HG03520 (cell line): Measurements from ENCODE around the gene LCN12.
"Not testable (repeated sequence)": the region's sequence is repeated elsewhere in the genome, so short reads cannot be mapped to it uniquely, and the experiment has no call there.

ENCODE experiments used
- ATAC-seq: cut with Tn5 transposase; IDR thresholded peaks from one replicate; pipeline ENCODE4 v1.9.1; 2021; ENCODE audit warnings: mild to moderate bottlenecking, moderate library complexity; ENCODE audit not compliant: unreplicated experiment

LCN12 gene

DNA sequence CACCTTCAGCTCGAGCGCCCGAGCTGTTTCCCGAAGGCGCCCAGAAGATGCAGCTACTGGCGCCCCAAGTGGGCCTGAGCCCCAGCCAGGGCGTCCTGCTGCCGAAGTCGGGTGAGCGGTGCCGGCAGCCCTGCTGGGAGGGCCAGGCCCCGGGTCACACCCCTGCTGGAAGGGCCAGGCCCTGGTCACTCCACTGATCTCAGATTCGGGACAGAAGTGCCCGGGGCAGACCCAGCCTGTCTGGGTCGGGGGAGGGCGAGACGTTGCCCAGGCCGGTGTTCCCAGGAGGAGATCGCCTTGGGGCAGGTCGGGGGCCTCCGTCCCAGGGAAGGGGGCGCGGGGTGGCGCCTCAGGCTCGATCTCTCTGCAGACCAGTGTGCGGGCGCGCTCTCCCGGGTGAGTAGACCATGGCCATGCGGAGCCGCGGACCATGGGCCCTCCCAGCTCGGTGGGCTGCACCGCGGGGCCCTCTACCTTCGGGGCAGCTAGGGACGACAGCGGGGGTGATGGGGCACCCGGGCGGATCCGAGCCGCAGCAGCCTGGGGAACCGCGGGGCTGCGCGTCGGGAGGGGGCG is 33.0 kb downstream of the LCN12 start:
- no peak for ATAC-seq

DNA sequence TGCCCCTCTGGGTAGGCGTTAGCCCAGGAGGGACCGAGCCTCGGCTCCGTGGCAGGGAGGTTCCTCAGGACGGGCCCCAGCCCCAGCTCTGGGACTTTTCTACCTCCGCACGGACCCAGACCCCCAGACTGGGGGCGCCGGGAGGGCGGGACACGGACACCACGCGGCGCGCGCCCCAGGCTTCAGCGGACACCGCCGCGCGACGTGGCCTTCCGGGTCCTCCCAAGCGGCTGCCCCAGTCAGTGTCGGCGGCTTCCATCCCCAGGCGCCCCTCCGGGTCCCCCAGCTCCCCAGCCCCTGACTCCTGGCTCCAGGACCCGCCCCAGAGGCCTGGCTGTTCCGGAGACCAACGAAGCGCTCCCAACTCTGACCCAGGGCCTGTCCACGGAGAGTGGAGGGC is 33.8 kb downstream of the LCN12 start:
- ATAC-seq, result no peak

DNA sequence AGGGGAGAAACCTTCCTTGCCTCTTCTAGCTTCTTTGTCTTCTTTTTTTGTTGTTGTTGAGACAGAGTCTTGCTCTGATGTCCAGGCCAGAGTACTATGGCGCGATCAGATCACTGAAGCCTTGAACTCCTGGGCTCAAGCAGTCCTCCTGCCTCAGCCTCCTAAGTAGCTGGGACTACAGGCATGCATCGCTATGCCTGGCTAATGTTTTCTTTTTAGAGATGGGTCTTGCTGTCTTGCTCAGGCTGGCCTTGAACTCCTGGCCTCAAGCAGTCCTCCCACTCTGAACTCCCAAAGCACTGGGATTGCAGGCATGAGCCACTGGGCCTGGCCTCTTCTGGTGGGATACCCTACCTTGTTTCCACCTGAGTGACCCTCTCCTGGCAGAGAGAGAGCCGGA is 36.8 kb downstream of the LCN12 start:
- ATAC-seq, result no peak

DNA sequence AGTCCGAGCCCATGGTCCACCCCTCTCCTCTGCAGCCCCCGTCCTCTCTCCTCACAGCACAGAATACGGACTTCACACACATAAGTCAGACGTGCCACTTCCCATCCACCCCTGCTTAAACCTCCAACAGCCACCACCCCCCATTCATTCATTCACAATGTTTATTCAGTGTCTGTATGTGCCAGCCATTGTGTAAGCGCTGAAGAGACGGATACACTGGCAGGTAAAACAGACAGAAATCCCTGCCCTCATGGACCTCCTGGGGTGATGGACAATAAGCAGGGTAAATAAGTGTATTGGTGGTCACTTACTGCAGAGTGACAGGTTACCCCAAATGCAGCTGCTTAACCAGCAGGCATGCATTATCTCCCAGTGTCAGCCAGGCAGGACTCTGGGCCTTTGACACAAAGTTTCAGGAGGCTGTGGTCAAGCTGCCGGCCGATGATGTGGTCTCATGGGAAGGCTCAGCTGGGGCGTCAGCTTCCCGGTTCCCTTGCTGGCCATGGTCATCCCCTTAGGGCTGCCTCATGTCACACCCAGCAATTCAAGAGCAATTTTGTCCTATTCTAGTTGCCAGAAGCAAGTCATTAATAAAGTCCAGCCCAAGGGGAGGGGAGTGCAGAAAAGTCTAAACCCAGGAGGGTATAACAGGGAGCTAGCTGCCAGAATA is 38.3 kb downstream of the LCN12 start:
- ATAC-seq, result no peak

DNA sequence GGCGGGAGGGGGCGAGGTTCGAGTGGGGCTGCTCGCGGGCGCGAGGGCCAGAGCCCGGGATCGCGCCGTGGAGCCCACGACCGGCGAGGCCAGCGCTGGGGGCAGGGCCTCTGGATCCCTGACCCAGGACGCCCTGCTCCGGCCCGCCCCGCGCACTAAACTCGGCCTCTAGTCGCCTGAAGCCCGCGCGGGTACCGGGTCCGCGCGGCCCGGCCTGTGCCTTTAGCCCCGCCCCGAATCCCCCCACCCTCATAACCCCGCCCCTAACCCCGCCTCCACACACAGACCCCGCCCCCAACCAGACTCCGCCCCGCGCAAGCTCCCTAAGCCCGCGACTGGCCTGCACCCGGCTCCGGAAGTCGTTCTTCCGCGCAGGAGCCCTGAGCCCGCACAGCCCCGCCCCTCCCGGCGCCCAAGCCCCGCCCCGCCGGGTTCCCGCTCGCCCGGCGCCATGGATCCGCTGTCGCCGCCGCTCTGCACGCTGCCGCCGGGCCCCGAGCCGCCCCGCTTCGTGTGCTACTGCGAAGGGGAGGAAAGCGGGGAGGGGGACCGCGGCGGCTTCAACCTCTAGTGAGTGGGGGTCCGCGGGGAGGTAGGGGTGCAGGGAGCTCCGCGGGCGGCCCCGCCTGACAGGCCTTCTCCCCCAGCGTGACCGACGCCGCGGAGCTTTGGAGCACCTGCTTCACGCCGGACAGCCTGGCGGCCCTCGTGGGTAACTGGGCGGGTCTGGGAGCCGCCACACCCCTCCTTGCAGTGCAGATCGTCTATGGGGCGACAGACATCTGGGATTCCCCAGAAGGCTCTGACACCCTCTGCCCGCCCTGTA is 40.1 kb downstream of the LCN12 start, which contains the start of gene PAXX:
Gene PAXX, plus strand, starts transcription at position 430 of the 826 bp plus-strand sequence. Its CDS starts 22 bp downstream, at position 452.
- peak; percentile 72 for ATAC-seq

- no peak for ATAC-seq
Observed at GRCh38 chr9:136992819-136993369, 40.8 kb downstream of the LCN12 start.

DNA sequence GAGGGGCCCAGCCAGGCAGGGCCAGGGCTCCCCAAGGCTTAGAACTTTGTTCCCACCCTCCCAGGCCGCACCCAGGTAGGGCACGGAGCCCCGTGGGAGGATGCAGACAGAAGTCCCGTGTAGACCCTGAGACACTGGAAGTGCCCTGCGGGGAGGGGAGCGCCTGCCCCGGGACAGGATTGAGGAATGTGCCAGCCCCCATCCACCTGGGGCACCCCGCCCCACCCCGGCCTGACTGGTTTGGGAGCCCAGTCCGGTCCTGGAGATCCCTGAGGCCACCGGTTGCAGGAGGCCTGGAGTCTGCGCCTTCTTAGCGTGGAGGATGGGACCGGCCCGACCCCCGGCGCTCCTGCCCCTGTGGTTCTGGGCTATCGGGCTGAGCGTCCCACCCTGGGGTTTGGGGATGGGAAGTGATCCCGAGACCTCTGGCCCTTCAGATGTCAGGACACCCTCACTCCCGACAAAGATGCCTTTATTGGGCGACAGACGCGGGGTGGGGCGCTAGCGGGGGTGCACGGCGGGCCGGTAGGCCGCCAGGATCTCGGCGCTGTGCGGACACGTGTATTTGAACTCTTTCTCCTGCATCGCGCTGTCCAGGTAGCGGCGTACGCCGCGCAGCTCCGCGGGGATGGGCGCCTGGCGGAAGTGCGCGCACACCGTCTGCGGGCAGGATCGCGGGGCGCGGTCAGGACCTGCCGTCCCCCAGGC is 42.3 kb downstream of the LCN12 start:
- ATAC-seq, result no peak

GRCh38 chr9:136994888-136995230 is 42.8 kb downstream of the LCN12 start:
- no peak for ATAC-seq

DNA sequence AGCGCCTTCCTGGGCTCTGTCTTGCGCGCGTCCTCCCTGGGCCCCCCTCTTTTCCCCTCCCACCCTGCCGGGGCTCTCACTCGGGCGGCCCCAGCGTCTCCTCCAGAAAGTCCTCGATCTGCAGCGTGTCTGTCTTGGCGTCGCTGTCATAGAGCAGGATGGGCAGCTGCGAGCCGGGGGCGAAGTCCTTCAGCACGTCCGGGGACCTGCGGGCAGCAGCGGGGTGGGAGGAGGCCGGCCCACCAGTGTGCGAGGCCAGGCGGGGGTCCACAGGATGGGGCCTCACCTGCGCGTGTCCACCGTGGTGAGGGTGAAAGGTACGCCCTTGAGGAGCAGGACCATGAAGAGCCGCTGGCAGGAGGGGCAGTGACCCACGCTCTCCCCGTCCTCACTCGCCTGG is 43.3 kb downstream of the LCN12 start:
- no peak for ATAC-seq

DNA sequence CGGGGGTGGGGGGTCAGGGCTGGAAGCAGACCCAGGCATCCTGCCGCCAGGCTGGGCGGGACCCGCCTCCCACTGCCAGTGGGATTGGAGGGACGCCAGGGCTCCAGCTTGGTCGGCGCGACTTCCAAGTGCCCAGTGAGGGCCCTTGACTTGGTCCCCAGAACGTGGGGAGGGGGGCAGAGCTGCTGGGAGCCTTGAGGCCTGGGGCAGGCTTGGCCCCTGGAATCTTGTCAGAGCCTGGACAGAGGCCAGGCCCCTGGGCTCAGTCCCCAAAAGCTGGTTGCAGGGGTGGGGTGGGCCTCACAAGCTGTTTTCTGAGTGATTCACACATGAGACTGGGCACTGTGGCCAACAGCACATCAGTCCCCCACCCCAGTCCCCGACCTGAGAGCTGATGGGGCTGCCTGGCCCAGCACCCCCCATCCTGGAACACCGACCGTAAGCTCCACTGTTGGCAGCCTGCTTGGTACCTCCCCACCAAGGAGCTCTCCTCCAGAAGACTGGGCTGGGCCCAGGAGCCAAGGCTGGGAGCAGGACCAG is 43.8 kb downstream of the LCN12 start:
- ATAC-seq, result no peak

DNA sequence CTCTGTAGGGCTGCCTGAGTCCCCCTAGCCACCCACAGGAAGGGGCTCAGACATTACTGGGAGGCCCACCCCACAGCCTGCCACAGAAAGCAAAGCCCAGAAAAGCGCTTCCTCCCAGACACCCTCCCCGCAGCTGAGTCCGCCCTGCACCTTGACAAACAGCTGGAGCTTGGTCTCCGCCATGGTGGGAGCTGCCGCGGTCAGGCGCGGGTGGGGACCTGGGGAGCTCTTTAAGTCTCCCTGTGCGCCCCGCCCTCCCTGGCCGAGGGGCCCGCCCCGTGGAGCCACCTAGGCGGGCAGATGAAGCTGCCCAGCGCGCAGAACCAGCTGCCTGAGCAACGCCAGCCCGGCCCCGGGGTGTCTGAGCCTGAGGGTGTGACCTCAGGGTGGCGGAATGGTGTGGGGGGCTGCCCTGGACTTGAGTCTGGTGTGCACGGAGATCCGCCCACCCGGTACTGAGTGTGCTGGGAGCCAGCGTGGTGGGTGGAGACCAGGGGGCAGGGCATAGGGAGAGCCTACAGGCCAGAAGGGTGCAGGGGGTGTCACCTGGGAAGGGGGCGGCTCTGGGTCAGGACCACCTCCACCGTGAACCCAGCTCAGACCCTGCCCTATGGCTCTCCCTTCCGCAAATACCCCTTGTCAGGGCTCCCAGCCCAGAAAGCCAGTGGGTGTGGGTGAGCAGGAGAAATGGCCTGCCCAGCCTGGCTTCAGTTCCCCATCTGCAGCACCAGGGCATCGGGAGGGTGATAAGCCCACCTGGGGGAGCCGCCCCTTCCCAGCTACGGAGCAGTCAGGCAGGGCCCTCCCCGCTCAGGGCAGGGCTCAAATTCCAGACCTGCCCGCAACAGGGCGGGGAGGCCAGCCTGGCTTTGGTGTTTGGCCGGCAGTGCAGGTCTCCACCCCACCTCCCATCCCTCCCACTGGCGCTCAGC is 44.6 kb downstream of the LCN12 start, which contains the start of gene CLIC3:
Gene CLIC3, minus strand, starts transcription at position 208 of the 932 bp plus-strand sequence. Its CDS starts 25 bp downstream, at position 183.
- no peak for ATAC-seq

DNA sequence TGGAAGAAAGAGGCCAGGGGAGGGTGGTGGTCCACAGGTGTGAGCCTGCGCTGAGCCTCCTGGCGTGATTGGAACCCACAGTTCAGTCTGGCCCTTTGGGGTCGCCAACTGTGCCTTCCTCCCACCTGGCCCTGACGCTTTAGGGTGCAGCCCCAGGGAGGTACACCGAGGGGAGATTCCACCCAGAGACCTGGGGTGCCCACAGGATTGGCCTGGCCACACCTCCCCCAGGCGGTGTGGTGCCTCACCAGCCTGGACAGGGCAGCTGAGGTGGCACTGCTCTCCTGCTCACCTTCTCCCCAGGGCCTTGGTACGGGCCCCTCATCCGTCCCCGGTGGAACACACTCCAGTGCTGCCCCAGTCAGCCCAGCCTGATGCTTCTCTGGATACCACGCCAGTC is 45.3 kb downstream of the LCN12 start:
- ATAC-seq, result no peak

DNA sequence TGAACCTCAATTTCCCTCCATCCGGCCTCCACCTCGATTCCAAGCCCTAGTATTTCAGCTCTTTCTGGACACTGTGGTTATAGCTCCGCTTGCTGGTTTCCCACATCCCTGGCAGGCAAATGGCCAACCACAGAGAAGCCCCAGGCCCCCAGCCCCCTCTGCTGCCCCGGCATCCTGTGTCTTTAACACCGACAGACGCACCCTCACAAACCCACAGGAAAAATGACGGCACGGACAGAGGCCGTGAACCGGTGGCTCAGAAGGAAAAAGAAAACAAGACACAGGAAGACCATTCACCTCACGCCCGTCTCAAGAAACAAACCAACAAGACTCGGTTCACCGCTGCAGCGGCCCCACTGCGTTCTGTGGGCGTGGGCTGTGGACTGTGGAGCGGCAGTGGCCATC is 45.8 kb downstream of the LCN12 start:
- no peak for ATAC-seq

DNA sequence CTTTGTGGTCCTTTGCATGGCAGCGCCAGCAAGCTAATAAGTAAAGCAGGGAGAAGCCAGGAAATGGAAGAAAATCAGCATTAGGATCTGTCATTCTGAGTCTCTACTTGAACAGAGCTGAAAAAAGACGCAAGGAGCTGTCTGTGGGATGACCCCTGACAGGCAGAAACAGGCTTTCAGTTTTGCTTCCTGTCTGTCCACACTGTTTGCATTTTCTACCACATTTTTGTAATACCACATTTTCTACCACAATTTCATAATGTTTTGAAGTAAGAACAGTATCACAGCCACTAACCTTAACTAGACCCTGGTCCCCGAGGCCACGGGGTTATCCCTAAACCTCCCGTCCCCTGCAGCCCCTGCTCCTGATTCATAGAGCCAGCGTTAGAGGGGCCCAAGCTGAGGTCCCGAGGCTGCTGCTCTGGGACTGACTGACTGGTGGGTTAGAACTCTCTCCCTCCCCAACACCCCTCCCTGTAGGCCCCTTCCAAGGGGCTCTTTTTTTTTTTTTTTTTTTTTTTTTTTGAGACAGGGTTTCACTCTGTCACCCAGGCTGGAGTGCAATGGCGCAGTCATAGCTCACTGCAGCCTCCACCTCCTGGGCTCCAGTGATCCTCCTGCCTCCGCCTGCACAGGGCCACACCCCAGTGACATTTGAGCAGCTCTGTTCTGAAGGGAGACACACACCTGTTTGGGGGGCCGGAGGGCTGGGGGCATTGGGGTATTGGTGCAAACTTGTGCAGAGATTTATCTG is 48.3 kb downstream of the LCN12 start:
- peak; percentile 58 for ATAC-seq

DNA sequence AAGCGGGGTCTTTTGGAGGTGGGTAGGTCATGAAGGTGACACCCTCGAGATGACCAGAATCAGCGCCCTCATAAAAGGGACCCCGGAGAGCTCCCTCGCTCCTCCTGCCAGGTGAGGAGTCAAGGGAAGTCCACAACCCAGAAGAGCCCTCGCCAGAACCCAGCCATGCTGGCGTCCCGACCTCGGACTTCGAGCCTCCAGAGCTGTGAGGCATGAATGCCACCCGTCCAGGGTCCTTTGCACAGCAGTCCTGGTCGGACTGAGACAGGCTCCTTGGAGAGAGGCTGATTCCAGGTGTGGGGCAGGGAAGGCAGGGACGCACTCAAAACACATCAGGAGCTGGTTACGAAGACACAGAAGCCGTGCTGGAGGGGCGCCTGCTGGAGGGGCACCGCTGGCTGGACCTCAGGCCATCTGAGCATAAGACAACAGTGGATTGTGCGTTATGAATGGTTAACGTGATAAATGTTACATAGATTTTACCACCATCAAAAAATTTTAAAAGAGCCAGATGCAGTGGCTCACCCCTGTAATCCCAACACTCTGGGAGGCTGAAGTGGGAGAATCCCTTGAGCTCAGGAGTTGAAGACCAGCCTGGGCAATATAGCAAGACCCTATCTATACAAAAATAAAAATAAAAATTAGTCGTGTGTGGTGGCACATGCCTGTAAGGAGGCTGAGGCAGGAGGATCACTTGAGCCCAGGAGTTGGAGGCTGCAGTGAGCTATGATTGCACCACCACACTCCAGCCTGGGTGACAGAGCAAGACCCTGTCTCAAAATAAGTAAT is 50.0 kb downstream of the LCN12 start:
- ATAC-seq, result no peak

DNA sequence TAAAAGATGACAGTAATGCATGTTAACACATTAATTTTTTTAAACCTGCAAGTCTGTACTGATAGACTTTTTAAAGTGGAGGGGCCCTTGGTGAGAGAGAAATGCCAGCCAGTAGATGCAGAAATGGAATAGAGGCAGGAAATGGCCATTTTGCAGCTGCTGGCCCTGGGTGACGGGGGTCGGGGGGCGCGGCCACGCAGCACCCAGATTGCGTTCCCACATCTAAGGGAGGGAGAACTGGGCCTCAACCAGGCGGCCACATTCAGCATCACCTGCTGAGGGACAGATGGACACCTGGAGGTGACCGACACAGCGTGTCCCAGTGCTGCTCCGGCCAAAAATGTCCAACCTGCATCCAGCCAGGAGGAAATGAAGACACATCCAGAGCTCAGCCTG is 50.6 kb downstream of the LCN12 start:
- ATAC-seq, result no peak

DNA sequence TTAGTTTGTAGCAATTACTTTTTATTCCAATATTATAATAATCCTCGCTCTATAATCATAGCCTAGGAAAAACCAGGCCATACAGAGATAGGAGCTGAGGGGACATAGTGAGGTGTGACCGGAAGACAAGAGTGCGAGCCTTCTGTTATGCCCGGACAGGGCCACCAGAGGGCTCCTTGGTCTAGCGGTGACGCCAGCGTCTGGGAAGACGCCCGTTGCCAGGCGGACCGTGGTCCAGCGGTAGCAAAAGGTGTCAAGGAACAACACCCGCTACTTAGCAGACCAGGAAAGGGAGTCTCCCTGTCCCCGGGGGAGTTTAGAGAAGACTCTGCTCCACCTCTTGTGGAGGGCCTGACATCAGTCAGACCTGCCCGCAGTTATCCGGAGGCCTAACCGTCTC is 52.2 kb downstream of the LCN12 start:
- not testable (repeated sequence) for ATAC-seq
